Mesenchymal stem cell (in vitro differentiated cells and primary cell): ENCODE measurements around the gene UBFD1.
A peak's percentile ranks its signal among the peaks of the same experiment; 100 is the strongest.

Experiments used
- DNase-seq: peaks from one replicate; pipeline ENCODE4 v3.0.0-alpha.2; 2013
- H2AFZ ChIP-seq: one replicate; pipeline ENCODE4 v1.6.1; 2013; ENCODE audit warnings: low read depth, mild to moderate bottlenecking, control low read depth, inconsistent platforms, low read length, moderate library complexity
- H2AK5ac ChIP-seq: 2 replicates; pipeline ENCODE4 v1.6.1; 2013; ENCODE audit warnings: low read length, moderate library complexity, mild to moderate bottlenecking, inconsistent platforms; ENCODE audit not compliant: severe bottlenecking
- H2BK120ac ChIP-seq: one replicate; pipeline ENCODE4 v1.6.1; 2013; ENCODE audit warnings: low read depth, mild to moderate bottlenecking, inconsistent platforms, low read length, moderate library complexity
- H2BK12ac ChIP-seq, 2 experiments: one replicate each; pipeline ENCODE4 v1.6.1; 2013; ENCODE audit warnings: inconsistent platforms in 2 of 2, low read length in 2 of 2, mild to moderate bottlenecking in 2 of 2, moderate library complexity in 2 of 2, control low read depth in 1 of 2
- H2BK15ac ChIP-seq: one replicate; pipeline ENCODE4 v1.6.1; 2013; ENCODE audit warnings: mild to moderate bottlenecking, low read depth, inconsistent platforms; ENCODE audit not compliant: poor library complexity, severe bottlenecking
- H2BK5ac ChIP-seq: 2 replicates; pipeline ENCODE4 v1.6.1; 2013; ENCODE audit warnings: low read depth, mild to moderate bottlenecking, low read length, control low read depth, inconsistent platforms; ENCODE audit not compliant: poor library complexity, severe bottlenecking
- H3K14ac ChIP-seq, 2 experiments: one replicate each; pipeline ENCODE4 v1.6.1; 2013; ENCODE audit warnings: inconsistent platforms in 2 of 2, low read length in 2 of 2, control low read depth in 1 of 2, mild to moderate bottlenecking in 1 of 2, moderate library complexity in 1 of 2
- H3K18ac ChIP-seq, 2 experiments: one replicate each; pipeline ENCODE4 v1.6.1; 2013; ENCODE audit warnings: inconsistent platforms in 2 of 2, low read length in 2 of 2, control low read depth in 1 of 2, low read depth in 1 of 2, mild to moderate bottlenecking in 1 of 2
- H3K23ac ChIP-seq, 2 experiments: one replicate each; pipeline ENCODE4 v1.6.1; 2013; ENCODE audit warnings: inconsistent platforms in 2 of 2, low read length in 2 of 2, mild to moderate bottlenecking in 2 of 2, moderate library complexity in 2 of 2, control low read depth in 1 of 2
- H3K27ac ChIP-seq: 2 replicates; pipeline ENCODE4 v1.5.1; 2013; ENCODE audit warnings: mild to moderate bottlenecking, moderate library complexity, low read length, control low read depth, inconsistent platforms; ENCODE audit not compliant: poor library complexity, severe bottlenecking
- H3K27me3 ChIP-seq, 2 experiments: 2 replicates each; pipeline versions ENCODE4 v1.6.1 to v1.7.0; 2013; ENCODE audit warnings: low read length in 2 of 2, mild to moderate bottlenecking in 2 of 2, moderate library complexity in 2 of 2, control low read depth in 1 of 2, inconsistent platforms in 1 of 2; ENCODE audit not compliant: control insufficient read depth in 1 of 2, insufficient read depth in 1 of 2
- H3K36me3 ChIP-seq, 2 experiments: 2 replicates each; pipeline versions ENCODE4 v1.6.1 to v1.7.0; 2013; ENCODE audit warnings: low read length in 2 of 2, control low read depth in 1 of 2, inconsistent platforms in 1 of 2, low read depth in 1 of 2, mild to moderate bottlenecking in 1 of 2; ENCODE audit not compliant: insufficient read depth in 2 of 2, control insufficient read depth in 1 of 2
- H3K4ac ChIP-seq, 2 experiments: one replicate each; pipeline ENCODE4 v1.6.1; 2013; ENCODE audit warnings: inconsistent platforms in 2 of 2, low read length in 2 of 2, mild to moderate bottlenecking in 2 of 2, moderate library complexity in 2 of 2, control low read depth in 1 of 2, low read depth in 1 of 2
- H3K4me1 ChIP-seq: 2 replicates; pipeline ENCODE4 v1.6.1; 2013; ENCODE audit warnings: low read depth, low read length, control low read depth; ENCODE audit not compliant: control insufficient read depth, insufficient read depth
- H3K4me2 ChIP-seq: 2 replicates; pipeline ENCODE4 v1.6.1; 2013; ENCODE audit warnings: low read length, mild to moderate bottlenecking, inconsistent platforms; ENCODE audit not compliant: poor library complexity, severe bottlenecking
- H3K4me3 ChIP-seq, 2 experiments: 2 replicates each; pipeline versions ENCODE4 v1.5.1 to v1.7.0; 2013; ENCODE audit warnings: low read length in 2 of 2, mild to moderate bottlenecking in 2 of 2, control low read depth in 1 of 2, low read depth in 1 of 2; ENCODE audit not compliant: insufficient read depth in 1 of 2
- H3K79me1 ChIP-seq: replicated peaks from 2 replicates; pipeline ENCODE4 v1.6.1; 2013; ENCODE audit warnings: mild to moderate bottlenecking, control low read depth, low read length, inconsistent platforms; ENCODE audit not compliant: poor library complexity, severe bottlenecking
- H3K9ac ChIP-seq: 2 replicates; pipeline ENCODE4 v1.7.0; 2013; ENCODE audit warnings: mild to moderate bottlenecking, low read length, moderate library complexity
- H3K9me3 ChIP-seq: 2 replicates; pipeline ENCODE4 v1.7.0; 2013; ENCODE audit warnings: mild to moderate bottlenecking, low read length; ENCODE audit not compliant: control insufficient read depth
- H4K8ac ChIP-seq: one replicate; pipeline ENCODE4 v1.6.1; 2013; ENCODE audit warnings: inconsistent platforms, mild to moderate bottlenecking, low read length, moderate library complexity
- H4K91ac ChIP-seq: one replicate; pipeline ENCODE4 v1.6.1; 2013; ENCODE audit warnings: mild to moderate bottlenecking, low read length, inconsistent platforms
- WGBS: methylation state at CpG from one replicate; pipeline ENCODE4 v1.1.7; 2013; ENCODE audit warnings: mixed read lengths; 5-methylcytosine and 5-hydroxymethylcytosine counted together

The UBFD1 gene

GRCh38 chr16:23512168-23512695 lies 45.3 kb upstream of the UBFD1 start:
- WGBS: 99% methylated on average over 4 of the region's 4 CpGs
- H3K18ac ChIP-seq: no peak overlapping the region
- no peak overlapping the region for H4K8ac ChIP-seq
- H3K79me1 ChIP-seq: no peaks in the 10 kb centered on the region
- no peak overlapping the region for H2BK12ac ChIP-seq
- H3K27me3 ChIP-seq: no peaks in the 10 kb centered on the region
- no peaks in the 10 kb centered on the region for H3K9me3 ChIP-seq
- no peak overlapping the region for H3K27ac ChIP-seq
- H3K23ac ChIP-seq: no peak overlapping the region
- H3K4me2 ChIP-seq: no peak overlapping the region
- DNase-seq: no peak
- no peak overlapping the region for H2BK5ac ChIP-seq
- no peak overlapping the region for H3K14ac ChIP-seq
- H2BK120ac ChIP-seq: no peak overlapping the region
- peak overlapping the region; percentile 82 for H2AK5ac ChIP-seq
- H2BK15ac ChIP-seq: no peak overlapping the region
- no peak overlapping the region for H4K91ac ChIP-seq
- peaks cover 3 to 10% of the 10 kb centered on the region in 2 experiments for H3K36me3 ChIP-seq
- H3K4me1 ChIP-seq: peaks cover 16% of the 10 kb centered on the region
- no peak overlapping the region for H2AFZ ChIP-seq
- no peak overlapping the region for H3K9ac ChIP-seq
- H3K4me3 ChIP-seq: no peak overlapping the region
- H3K4ac ChIP-seq: no peak overlapping the region

- no peak overlapping the region for H2AFZ ChIP-seq
- no peak overlapping the region for H3K4me2 ChIP-seq
- H2BK15ac ChIP-seq: no peak overlapping the region
- H2BK12ac ChIP-seq: no peak overlapping the region
- peaks cover 5% of the 10 kb centered on the region for H3K4me1 ChIP-seq
- no peak overlapping the region for H3K27ac ChIP-seq
- H4K8ac ChIP-seq: no peak overlapping the region
- H4K91ac ChIP-seq: no peak overlapping the region
- H3K14ac ChIP-seq: no peak overlapping the region
- peaks cover 10 to 21% of the 10 kb centered on the region in 2 experiments for H3K36me3 ChIP-seq
- H2AK5ac ChIP-seq: no peak overlapping the region
- no peak overlapping the region for H3K9ac ChIP-seq
- no peak for DNase-seq
- H2BK5ac ChIP-seq: no peak overlapping the region
- no peak overlapping the region for H3K4me3 ChIP-seq
- no peak overlapping the region for H2BK120ac ChIP-seq
- no peaks in the 10 kb centered on the region for H3K27me3 ChIP-seq
- no peak overlapping the region for H3K18ac ChIP-seq
- H3K23ac ChIP-seq: no peak overlapping the region
- no peaks in the 10 kb centered on the region for H3K9me3 ChIP-seq
- WGBS: 90% methylated on average over 5 of the region's 7 CpGs
- no peak overlapping the region for H3K4ac ChIP-seq
- peaks cover 1% of the 10 kb centered on the region for H3K79me1 ChIP-seq
These were observed 43.0 kb upstream of the UBFD1 start for GRCh38 chr16:23514381-23515152.

- no peaks in the 10 kb centered on the region for H3K27me3 ChIP-seq
- no peak overlapping the region for H3K18ac ChIP-seq
- H2BK12ac ChIP-seq: no peak overlapping the region
- H3K4me1 ChIP-seq: peaks cover 3% of the 10 kb centered on the region
- peaks cover 1% of the 10 kb centered on the region for H3K79me1 ChIP-seq
- H2AFZ ChIP-seq: no peak overlapping the region
- no peak overlapping the region for H3K9ac ChIP-seq
- H3K4me2 ChIP-seq: no peak overlapping the region
- H3K9me3 ChIP-seq: no peaks in the 10 kb centered on the region
- no peak overlapping the region for H3K4ac ChIP-seq
- H3K36me3 ChIP-seq: peaks cover 10 to 27% of the 10 kb centered on the region in 2 experiments
- H4K91ac ChIP-seq: no peak overlapping the region
- H3K23ac ChIP-seq: no peak overlapping the region
- no peak overlapping the region for H2BK120ac ChIP-seq
- H2BK5ac ChIP-seq: no peak overlapping the region
- whole genome bisulfite sequencing: 100% methylated on average over 5 of the region's 5 CpGs
- DNase-seq: no peak
- H2BK15ac ChIP-seq: no peak overlapping the region
- no peak overlapping the region for H2AK5ac ChIP-seq
- no peak overlapping the region for H4K8ac ChIP-seq
- no peak overlapping the region for H3K4me3 ChIP-seq
- no peak overlapping the region for H3K14ac ChIP-seq
- no peak overlapping the region for H3K27ac ChIP-seq
These were observed 41.6 kb upstream of the UBFD1 start for GRCh38 chr16:23515881-23516280.

- Histone ChIP-seq H3K9me3 (no peaks in the 10 kb centered on the region), H2BK15ac (no peak overlapping the region), H2BK120ac (no peak overlapping the region), H3K36me3 (peaks cover 10 to 28% of the 10 kb centered on the region in 2 experiments), H2AK5ac (no peak overlapping the region), H3K4me3 (no peak overlapping the region), H4K8ac (no peak overlapping the region), H2AFZ (no peak overlapping the region), H3K4me2 (no peak overlapping the region), H3K23ac (no peak overlapping the region), H3K18ac (no peak overlapping the region), H3K27me3 (no peaks in the 10 kb centered on the region), H3K4me1 (peaks cover 1% of the 10 kb centered on the region), H4K91ac (no peak overlapping the region), H3K9ac (no peak overlapping the region), H3K79me1 (peaks cover 1% of the 10 kb centered on the region), H3K14ac (no peak overlapping the region), H3K4ac (no peak overlapping the region), H3K27ac (no peak overlapping the region), H2BK12ac (no peak overlapping the region), H2BK5ac (no peak overlapping the region)
- WGBS: 95% methylated on average over 2 of the region's 4 CpGs
- DNase-seq: no peak
These were observed 41.0 kb upstream of the UBFD1 start for GRCh38 chr16:23516366-23517137.
